Measurements from ENCODE around the gene SMARCD1. TPM values are rescaled to one million over a fixed set of nuclear protein-coding genes. Genes with fewer than 3 reads are reported as not detected.

The SMARCD1 gene
- total and polyA plus RNA-seq, 4 donors: 4.6 to 24.4 (median 15.3) TPM

GRCh38 chr12:50103767-50104321 lies 18.7 kb downstream of the SMARCD1 start, which contains the start of gene GPD1 (continued):
- TF ChIP-seq ZBTB33 (IDR thresholded peaks at IDR 0.05) (no peak), HNF4A (conservative IDR thresholded peaks at IDR 0.05) (peak; percentile 49 to 52), EGR1 (IDR thresholded peaks at IDR 0.05; ENCODE audit: low read depth in 2 of 2) (peak in 1 of 2 donors; percentile 28), MAX (IDR thresholded peaks at IDR 0.05) (peak; percentile 63)

- TF ChIP-seq RXRA (IDR thresholded peaks at IDR 0.05): peak in 1 of 2 donors; percentile 42
- TF ChIP-seq SP1 (IDR thresholded peaks at IDR 0.05): peak; percentile 36
- TF ChIP-seq NR2F2 (IDR thresholded peaks at IDR 0.05): no peak
- TF ChIP-seq FOXA1 (IDR thresholded peaks at IDR 0.05): no peak
- TF ChIP-seq CTCF (IDR thresholded peaks at IDR 0.05; ENCODE audit: low read depth, low read length, missing input control): no peak
- TF ChIP-seq GABPA (IDR thresholded peaks at IDR 0.05 in 1 of 2, conservative IDR thresholded peaks at IDR 0.05 in 1 of 2): no peak
- TF ChIP-seq HNF4G (IDR thresholded peaks at IDR 0.05): peak; percentile 51
- no peak for TF ChIP-seq REST (IDR thresholded peaks at IDR 0.05)
- TF ChIP-seq JUND (IDR thresholded peaks at IDR 0.05): peak in 1 of 2 donors; percentile 25
- TF ChIP-seq ATF3 (IDR thresholded peaks at IDR 0.05): no peak
- TF ChIP-seq HNF4A (conservative IDR thresholded peaks at IDR 0.05): peak; percentile 77 to 84
- DNase-seq (ENCODE audit: low spot score): no peak
- Histone ChIP-seq H3K4me1 (ENCODE audit: control insufficient read depth in 4 of 4, insufficient read depth in 4 of 4, low read length in 3 of 4) (peaks cover 21 to 85% (median 62%) of the 10 kb centered on the region in 4 donors), H3K36me3 (ENCODE audit: control insufficient read depth in 4 of 4, insufficient read depth in 3 of 4, low read depth in 1 of 4, low read length in 3 of 4) (peaks cover 0 to 11% (median 6%) of the 10 kb centered on the region in 4 donors), H3K4me3 (ENCODE audit: low read depth in 1 of 3, low read length in 3 of 3) (peak overlapping the region; percentile 45 to 79 (median 60)), H3K27me3 (ENCODE audit: control insufficient read depth in 4 of 4, insufficient read depth in 4 of 4, low read length in 3 of 4) (no peaks in the 10 kb centered on the region), H3K9ac (ENCODE audit: low read depth in 1 of 2, low read length in 2 of 2) (peak overlapping the region; percentile 63 to 80), H3K27ac (ENCODE audit: low read depth in 1 of 2, low read length in 2 of 2) (peak overlapping the region; percentile 63 to 94), H3K9me3 (ENCODE audit: control insufficient read depth in 4 of 4, low read length in 3 of 4) (no peaks in the 10 kb centered on the region)
- 38% methylated on average over 14 of the region's 14 CpGs for WGBS
Measured at GRCh38 chr12:50104417-50105366, 19.6 kb downstream of the SMARCD1 start.
